Right atrium auricular region (tissue), 2 donors: ENCODE measurements around the gene SNAI1. TPM values are rescaled to one million over a fixed set of nuclear protein-coding genes. Genes with fewer than 3 reads are reported as not detected.
A peak's percentile ranks its signal among the peaks of the same experiment; 100 is the strongest.

Experiments
- DNase-seq: peaks from one replicate; pipeline ENCODE4 v3.0.0-alpha.2; 2019; ENCODE audit warnings: low spot score
- H3K27ac ChIP-seq, 2 donors: fragments of 200-600 bp; sonication (generic); 1 replicate in 1 of 2; 2 replicates in 1 of 2; pipeline ENCODE4 v1.5.1; 2016 to 2019
- H3K27me3 ChIP-seq, 2 donors: fragments of 200-600 bp; sonication (generic); one replicate each; pipeline versions ENCODE4 v1.5.1 to v1.6.0; 2017 to 2019
- H3K36me3 ChIP-seq: fragments of 200-600 bp; sonication (generic); one replicate; pipeline ENCODE4 v1.5.1; 2016
- H3K4me1 ChIP-seq, 2 donors: fragments of 200-600 bp; sonication (generic); one replicate each; pipeline versions ENCODE4 v1.5.1 to v1.6.0; 2017 to 2019
- H3K4me3 ChIP-seq, 2 donors: fragments of 200-600 bp; sonication (generic); 1 replicate in 1 of 2; 2 replicates in 1 of 2; pipeline ENCODE4 v1.5.1; 2017 to 2019; ENCODE audit warnings: mild to moderate bottlenecking in 1 of 2, moderate library complexity in 1 of 2
- H3K9me3 ChIP-seq, 2 donors: fragments of 200-600 bp; sonication (generic); one replicate each; pipeline ENCODE4 v1.5.1; 2019
- total RNA-seq, 2 donors: library from RNA; depleted of rRNA; stranded (reverse); fragments of >200 nt; gene quantifications; one replicate each; pipeline ENCODE4 v1.1.0, GENCODE V29; 2016
- TF ChIP-seq, protein P1 (sequence below), 2 donors: fragments of 200-600 bp; sonication (generic); IDR thresholded peaks; one replicate each; pipeline ENCODE4 v1.5.1; 2019; ENCODE audit warnings: antibody characterized with exemption in 2 of 2

The SNAI1 gene
- total RNA-seq, 2 donors from 2014 or later = 4.3 to 4.4 TPM

DNA sequence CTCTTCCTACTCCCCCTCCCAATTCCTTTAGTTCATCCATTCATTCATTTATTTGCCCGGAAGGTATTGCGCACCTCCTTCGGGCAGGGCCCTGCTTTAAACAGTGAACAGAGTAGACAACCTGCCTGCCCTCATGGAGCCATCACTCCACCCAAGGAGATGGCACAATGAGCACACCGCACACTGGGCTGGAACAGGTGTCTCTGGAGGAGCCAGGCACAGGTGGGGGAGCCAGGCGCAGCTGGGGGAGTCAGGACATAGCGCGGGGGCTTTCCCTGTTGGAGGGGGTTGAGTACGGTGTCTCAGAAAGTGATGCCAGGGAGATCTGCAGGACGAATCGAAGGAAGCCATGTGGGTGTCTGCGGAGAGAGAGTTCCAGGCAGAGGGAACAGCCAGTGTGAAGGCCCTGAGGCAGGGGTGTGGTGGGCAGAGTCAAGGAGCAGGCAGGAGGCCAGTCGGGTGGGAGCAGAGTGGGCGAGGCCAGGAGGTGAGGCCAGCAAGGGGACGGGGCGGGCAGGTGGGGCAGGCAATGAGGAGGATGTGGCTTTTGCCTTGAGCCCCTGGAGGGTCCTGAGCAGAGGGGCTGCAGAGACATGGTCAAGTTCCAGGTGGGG, 46.4 kb downstream of the SNAI1 start:
- Histone ChIP-seq H3K4me3 (no peak overlapping the region), H3K27me3 (no peaks in the 10 kb centered on the region), H3K4me1 (peaks cover 0 to 55% of the 10 kb centered on the region in 2 donors), H3K36me3 (no peaks in the 10 kb centered on the region), H3K9me3 (no peaks in the 10 kb centered on the region), H3K27ac (peak overlapping the region in 1 of 2 donors; percentile 47)
- DNase-seq = no peak
- TF ChIP-seq, protein P1, sequence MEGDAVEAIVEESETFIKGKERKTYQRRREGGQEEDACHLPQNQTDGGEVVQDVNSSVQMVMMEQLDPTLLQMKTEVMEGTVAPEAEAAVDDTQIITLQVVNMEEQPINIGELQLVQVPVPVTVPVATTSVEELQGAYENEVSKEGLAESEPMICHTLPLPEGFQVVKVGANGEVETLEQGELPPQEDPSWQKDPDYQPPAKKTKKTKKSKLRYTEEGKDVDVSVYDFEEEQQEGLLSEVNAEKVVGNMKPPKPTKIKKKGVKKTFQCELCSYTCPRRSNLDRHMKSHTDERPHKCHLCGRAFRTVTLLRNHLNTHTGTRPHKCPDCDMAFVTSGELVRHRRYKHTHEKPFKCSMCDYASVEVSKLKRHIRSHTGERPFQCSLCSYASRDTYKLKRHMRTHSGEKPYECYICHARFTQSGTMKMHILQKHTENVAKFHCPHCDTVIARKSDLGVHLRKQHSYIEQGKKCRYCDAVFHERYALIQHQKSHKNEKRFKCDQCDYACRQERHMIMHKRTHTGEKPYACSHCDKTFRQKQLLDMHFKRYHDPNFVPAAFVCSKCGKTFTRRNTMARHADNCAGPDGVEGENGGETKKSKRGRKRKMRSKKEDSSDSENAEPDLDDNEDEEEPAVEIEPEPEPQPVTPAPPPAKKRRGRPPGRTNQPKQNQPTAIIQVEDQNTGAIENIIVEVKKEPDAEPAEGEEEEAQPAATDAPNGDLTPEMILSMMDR (IDR thresholded peaks at IDR 0.05) = no peak

DNA sequence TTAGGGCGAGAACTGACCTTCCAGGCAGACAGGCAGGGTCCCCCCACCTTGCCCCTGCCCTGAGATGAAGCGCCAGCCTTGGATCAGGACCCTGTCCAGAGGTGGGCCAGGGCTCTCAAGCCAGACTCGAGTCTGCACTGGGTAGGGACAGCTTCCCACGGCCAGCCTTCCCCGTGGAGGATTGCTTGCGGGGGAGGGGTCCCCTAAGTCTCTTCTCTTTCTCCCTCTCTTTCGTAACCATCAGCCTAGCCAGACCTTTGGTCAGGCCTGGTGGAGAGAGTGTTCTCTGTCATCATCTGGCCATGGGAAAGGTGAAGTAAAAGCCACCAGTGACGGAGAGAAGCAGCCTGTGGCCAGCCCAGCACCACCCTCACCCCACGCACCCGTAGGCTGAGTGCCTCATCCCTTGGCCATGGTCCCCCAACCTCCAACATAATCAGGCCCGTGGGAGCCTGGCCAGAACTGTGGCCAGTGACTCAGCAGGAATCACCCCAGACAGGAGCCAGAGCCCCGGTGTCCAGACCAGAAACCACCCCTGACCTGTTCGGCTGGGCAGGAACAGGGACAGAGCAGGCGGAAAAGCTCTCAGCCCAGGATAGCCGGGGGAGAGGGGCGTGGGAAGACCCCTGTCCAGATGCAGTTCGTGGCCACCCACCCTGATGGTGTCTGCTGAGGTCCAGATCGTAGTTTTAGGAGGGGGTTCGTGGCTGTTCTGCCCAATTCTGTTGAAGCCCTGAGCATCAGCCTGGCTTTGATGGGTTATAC, 47.1 kb downstream of the SNAI1 start:
- Histone ChIP-seq H3K36me3 (no peaks in the 10 kb centered on the region), H3K4me3 (no peak overlapping the region), H3K4me1 (peaks cover 0 to 62% of the 10 kb centered on the region in 2 donors), H3K27me3 (no peaks in the 10 kb centered on the region), H3K27ac (peak overlapping the region; percentile 30 to 47), H3K9me3 (no peaks in the 10 kb centered on the region)
- DNase-seq = peak; percentile 90
- TF ChIP-seq, protein P1 (IDR thresholded peaks at IDR 0.05) = no peak

DNA sequence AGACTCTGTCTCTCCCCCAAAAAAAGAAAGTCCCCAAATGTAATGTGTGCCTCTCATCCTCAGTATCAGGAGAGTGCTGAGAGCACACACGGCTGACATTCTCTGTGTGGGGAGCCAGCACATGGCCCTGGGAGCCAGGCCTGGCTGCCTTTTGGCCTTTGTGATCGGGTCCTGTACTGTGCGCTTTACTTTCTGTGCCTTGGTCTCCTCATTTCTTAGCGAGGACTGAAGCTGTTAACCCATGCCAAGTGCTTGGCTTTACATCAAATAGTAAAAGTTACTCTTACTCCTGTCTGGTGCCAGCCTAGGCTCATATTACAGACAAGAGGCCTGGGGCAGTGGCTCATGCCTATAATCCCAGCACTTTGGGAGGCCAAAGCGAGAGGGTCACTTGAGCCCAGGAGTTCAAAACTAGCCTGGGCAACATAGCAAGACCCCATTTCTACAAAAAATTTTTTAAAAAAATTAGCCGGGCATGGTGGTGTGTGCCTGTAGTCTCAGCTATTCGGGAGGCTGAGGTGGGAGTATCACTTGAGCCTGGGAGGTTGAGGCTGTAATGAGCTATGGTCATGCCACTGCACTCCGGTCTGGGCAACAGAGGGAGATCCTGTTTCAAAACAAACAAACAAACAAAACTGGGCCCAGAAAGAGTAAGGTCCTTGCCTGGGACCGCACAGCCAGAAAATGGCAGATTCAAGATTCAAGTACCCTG, 50.3 kb downstream of the SNAI1 start:
- TF ChIP-seq, protein P1 (IDR thresholded peaks at IDR 0.05) = no peak
- Histone ChIP-seq H3K4me3 (no peak overlapping the region), H3K27me3 (no peaks in the 10 kb centered on the region), H3K4me1 (peaks cover 0 to 47% of the 10 kb centered on the region in 2 donors), H3K27ac (peak overlapping the region in 1 of 2 donors; percentile 48), H3K36me3 (no peaks in the 10 kb centered on the region), H3K9me3 (no peaks in the 10 kb centered on the region)
- DNase-seq = no peak

DNA sequence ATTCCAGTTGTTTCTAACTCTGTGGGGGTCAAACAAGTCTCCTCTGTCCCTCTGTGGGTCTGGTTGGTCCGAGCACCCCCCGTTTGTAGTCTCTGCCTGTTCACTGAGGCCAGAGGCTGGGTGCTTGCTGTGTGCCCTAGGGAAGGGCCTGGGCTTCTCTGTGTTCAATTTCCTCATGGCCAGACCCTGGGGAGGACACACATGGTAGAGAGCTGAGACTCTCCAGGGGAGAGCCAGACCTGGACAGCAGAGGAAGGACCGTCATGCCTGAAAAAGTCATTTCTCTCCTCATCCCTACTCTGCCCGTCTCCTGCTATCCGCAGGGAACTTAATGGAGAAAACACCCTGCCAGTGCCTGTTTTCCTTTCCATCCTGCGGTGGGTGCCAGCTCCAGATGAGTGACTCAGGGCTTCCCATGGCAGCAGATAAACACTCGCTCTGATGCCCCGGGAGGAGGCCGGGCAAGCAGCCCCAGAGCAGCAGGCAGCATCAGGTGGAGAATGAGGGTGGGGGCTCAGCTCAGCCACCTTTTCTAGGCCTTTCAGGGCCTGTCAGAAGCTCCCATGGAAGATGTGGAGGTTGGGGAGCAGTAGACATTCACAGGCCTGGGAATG, 51.9 kb downstream of the SNAI1 start:
- Histone ChIP-seq H3K27ac (peak overlapping the region; percentile 1 to 23), H3K9me3 (no peaks in the 10 kb centered on the region), H3K4me3 (no peak overlapping the region), H3K36me3 (no peaks in the 10 kb centered on the region), H3K4me1 (peaks cover 0 to 34% of the 10 kb centered on the region in 2 donors), H3K27me3 (no peaks in the 10 kb centered on the region)
- TF ChIP-seq, protein P1 (IDR thresholded peaks at IDR 0.05) = no peak
- DNase-seq = no peak

DNA sequence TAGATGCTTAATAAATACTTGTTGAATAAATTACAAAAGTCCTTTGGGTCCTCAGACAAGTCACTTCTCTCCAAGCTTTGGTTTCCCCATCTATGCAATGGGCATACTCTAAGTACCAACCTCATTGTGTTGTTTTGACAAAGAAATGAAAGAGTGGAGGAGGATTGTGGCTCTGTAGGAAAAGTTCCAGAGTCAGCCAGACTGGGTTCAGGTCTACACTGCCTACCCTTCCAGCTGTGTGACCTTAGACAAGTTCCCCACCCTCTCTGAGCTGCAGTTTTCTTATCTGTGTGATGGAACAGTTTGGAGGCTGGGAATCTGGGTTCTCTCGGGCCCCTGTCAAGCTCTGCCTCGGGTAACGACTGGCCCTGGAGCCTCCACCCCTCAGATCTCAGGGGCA, 53.9 kb downstream of the SNAI1 start:
- TF ChIP-seq, protein P1 (IDR thresholded peaks at IDR 0.05) = no peak
- no peak for DNase-seq
- H3K27ac ChIP-seq = no peak overlapping the region
- H3K36me3 ChIP-seq = no peaks in the 10 kb centered on the region
- no peaks in the 10 kb centered on the region for H3K27me3 ChIP-seq
- no peak overlapping the region for H3K4me3 ChIP-seq
- no peaks in the 10 kb centered on the region for H3K9me3 ChIP-seq
- H3K4me1 ChIP-seq = peaks cover 0 to 20% of the 10 kb centered on the region in 2 donors
